A549 (cell line): Measurements from ENCODE around the gene AGAP9. TPM values are rescaled to one million over a fixed set of nuclear protein-coding genes. Genes with fewer than 3 reads are reported as not detected.
A peak's percentile ranks its signal among the peaks of the same experiment; 100 is the strongest.

Experiments
- ATAC-seq, 2 experiments: fragments of 200-7000 bp in 1 of 2; fragments of >200 bp in 1 of 2; cut with Nextera tagmentation in 1 of 2; cut with Tn5 transposase in 1 of 2; 3 replicates each; pipeline versions ENCODE4 v1.8.0 to v1.9.1; 2018 to 2020; ENCODE audit warnings: mild to moderate bottlenecking in 1 of 2, moderate library complexity in 1 of 2
- CTCF ChIA-PET: fragments of 300-600 bp; sonication (Branson Sonifier 250); formaldehyde crosslinking; extraction: SDS; loops from one replicate; lab custom pipeline; 2021; ENCODE audit warnings: antibody characterized with exemption, inconsistent platforms; lab: Yijun Ruan, JAX
- POLR2A ChIA-PET: fragments of 350-600 bp; formaldehyde crosslinking; extraction: SDS; loops from one replicate; lab custom pipeline; 2021; ENCODE audit warnings: antibody characterized with exemption, inconsistent platforms; lab: Yijun Ruan, JAX
- DNase-seq, 2 experiments: peaks; one replicate each; pipeline versions ENCODE4 v3.0.0 to v3.0.0-alpha.2; 2011 to 2016; ENCODE audit warnings: low read depth in 1 of 2, low spot score in 1 of 2
- FAIRE-seq: peaks from 2 replicates; lab custom pipeline; 2011; peaks lifted over from hg19 to GRCh38; lab: Jason Lieb, UNC
- H3K27ac ChIP-seq, 2 experiments: fragments of >200 bp; sonication (Bioruptor Twin); formaldehyde crosslinking; 3 replicates each; pipeline ENCODE4 v1.5.1; 2016 to 2017
- H3K4me1 ChIP-seq: fragments of >200 bp; sonication (Bioruptor Twin); formaldehyde crosslinking; 3 replicates; pipeline ENCODE4 v1.6.1; 2016
- H3K4me2 ChIP-seq: fragments of >200 bp; sonication (Bioruptor Twin); formaldehyde crosslinking; 3 replicates; pipeline ENCODE4 v1.6.1; 2016
- H3K4me3 ChIP-seq: fragments of >200 bp; sonication (Bioruptor Twin); formaldehyde crosslinking; 3 replicates; pipeline ENCODE4 v1.5.1; 2016
- H3K9me3 ChIP-seq: fragments of >200 bp; sonication (Bioruptor Twin); formaldehyde crosslinking; 3 replicates; pipeline ENCODE4 v1.6.1; 2016
- ATOH8 ChIP-seq: fragments of 250-450 bp; sonication (Bioruptor Pico); IDR thresholded peaks from 2 replicates; pipeline ENCODE4 v1.5.0; 2020; ENCODE audit warnings: low read depth, mild to moderate bottlenecking, moderate library complexity
- CBX2 ChIP-seq: fragments of 200-600 bp; sonication (generic); IDR thresholded peaks from 2 replicates; pipeline ENCODE4 v1.6.1; 2016; ENCODE audit warnings: low read depth, mild to moderate bottlenecking, borderline replicate concordance
- CBX8 ChIP-seq: fragments of 200-600 bp; sonication (generic); IDR thresholded peaks from 2 replicates; pipeline ENCODE4 v1.6.1; 2016
- CHD4 ChIP-seq: fragments of 200-600 bp; sonication (generic); IDR thresholded peaks from 2 replicates; pipeline ENCODE4 v1.6.1; 2016; ENCODE audit warnings: antibody characterized with exemption, mild to moderate bottlenecking, borderline replicate concordance
- CTCF ChIP-seq: fragments of >200 bp; sonication (Bioruptor Twin); formaldehyde crosslinking; IDR thresholded peaks from 3 replicates; pipeline ENCODE4 v1.5.1; 2016
- E2F6 ChIP-seq: IDR thresholded peaks from 2 replicates; pipeline ENCODE4 v1.6.1; 2012; ENCODE audit warnings: low read depth, borderline replicate concordance
- EHF ChIP-seq: fragments of 250-450 bp; sonication (Bioruptor Pico); IDR thresholded peaks from 2 replicates; pipeline ENCODE4 v1.5.0; 2020; ENCODE audit warnings: mild to moderate bottlenecking
- EHMT2 ChIP-seq: fragments of 200-600 bp; sonication (generic); IDR thresholded peaks from 2 replicates; pipeline ENCODE4 v1.6.1; 2016; ENCODE audit warnings: antibody characterized with exemption, low read depth, mild to moderate bottlenecking, moderate library complexity
- ELK1 ChIP-seq: fragments of 150-350 bp; IDR thresholded peaks from 2 replicates; pipeline ENCODE4 v1.6.1; 2014; ENCODE audit warnings: low read depth, mild to moderate bottlenecking, low read length
- EP300 ChIP-seq, 2 experiments: fragments of >200 bp; sonication (Bioruptor Twin); formaldehyde crosslinking; IDR thresholded peaks; 2 replicates in 1 of 2; 3 replicates in 1 of 2; pipeline ENCODE4 v1.6.1; 2016 to 2017
- ESRRA ChIP-seq: fragments of 150-350 bp; IDR thresholded peaks from 2 replicates; pipeline ENCODE4 v1.6.1; 2014; ENCODE audit warnings: mild to moderate bottlenecking, low read length, borderline replicate concordance
- GATA3 ChIP-seq: IDR thresholded peaks from 2 replicates; pipeline ENCODE4 v1.6.1; 2012; ENCODE audit warnings: borderline replicate concordance
- HDAC2 ChIP-seq: fragments of 200-600 bp; sonication (generic); IDR thresholded peaks from 2 replicates; pipeline ENCODE4 v1.6.1; 2016
- HEYL ChIP-seq: fragments of 250-450 bp; sonication (Bioruptor Pico); IDR thresholded peaks from 2 replicates; pipeline ENCODE4 v1.8.0; 2021; ENCODE audit warnings: mild to moderate bottlenecking, moderate library complexity
- HOXA7 ChIP-seq: fragments of 250-450 bp; sonication (Bioruptor Pico); IDR thresholded peaks from 2 replicates; pipeline ENCODE4 v1.5.0; 2020; ENCODE audit warnings: mild to moderate bottlenecking, moderate library complexity
- HOXB5 ChIP-seq: fragments of 250-450 bp; sonication (Bioruptor Pico); IDR thresholded peaks from 2 replicates; pipeline ENCODE4 v1.5.0; 2020; ENCODE audit warnings: mild to moderate bottlenecking, moderate library complexity
- JUN ChIP-seq, 2 experiments: fragments of >200 bp; sonication (Bioruptor Twin); formaldehyde crosslinking; IDR thresholded peaks; 2 replicates in 1 of 2; 3 replicates in 1 of 2; pipeline ENCODE4 v1.6.1; 2016 to 2017
- KDM1A ChIP-seq: fragments of 200-600 bp; sonication (generic); IDR thresholded peaks from 2 replicates; pipeline ENCODE4 v1.6.1; 2016; ENCODE audit warnings: low read depth, mild to moderate bottlenecking
- KDM5A ChIP-seq: fragments of 200-600 bp; sonication (generic); IDR thresholded peaks from 2 replicates; pipeline ENCODE4 v1.6.1; 2016; ENCODE audit warnings: antibody characterized with exemption, mild to moderate bottlenecking
- MYC ChIP-seq: IDR thresholded peaks from 2 replicates; pipeline ENCODE4 v1.6.1; 2012; ENCODE audit warnings: mild to moderate bottlenecking, inconsistent platforms, low read length, improper control_type of control experiment, borderline replicate concordance
- NFE2L2 ChIP-seq: fragments of 150-350 bp; conservative IDR thresholded peaks from 2 replicates; pipeline ENCODE4 v1.6.1; 2014; ENCODE audit warnings: low read length
- NPAS2 ChIP-seq: fragments of 250-450 bp; sonication (Bioruptor Pico); IDR thresholded peaks from 2 replicates; pipeline ENCODE4 v1.8.0; 2022; ENCODE audit warnings: mild to moderate bottlenecking, moderate library complexity, borderline replicate concordance
- NR3C1 ChIP-seq: fragments of >200 bp; sonication (Bioruptor Twin); formaldehyde crosslinking; IDR thresholded peaks from 3 replicates; pipeline ENCODE4 v1.6.1; 2017
- PBX3 ChIP-seq: IDR thresholded peaks from 2 replicates; pipeline ENCODE4 v1.6.1; 2012
- PHF8 ChIP-seq: fragments of 200-600 bp; sonication (generic); IDR thresholded peaks from 2 replicates; pipeline ENCODE4 v1.6.1; 2016; ENCODE audit warnings: low read depth, mild to moderate bottlenecking, antibody characterized with exemption, moderate library complexity, borderline replicate concordance
- POLR2A ChIP-seq: IDR thresholded peaks from 2 replicates; pipeline ENCODE4 v1.6.1; 2012; ENCODE audit warnings: mild to moderate bottlenecking, low read length
- POLR2AphosphoS2 ChIP-seq: conservative IDR thresholded peaks from 2 replicates; pipeline ENCODE4 v1.6.1; 2012; ENCODE audit warnings: low read length, improper control_type of control experiment, inconsistent platforms
- SMC3 ChIP-seq: fragments of >200 bp; sonication (Bioruptor Twin); formaldehyde crosslinking; IDR thresholded peaks from 3 replicates; pipeline ENCODE4 v1.6.1; 2018; ENCODE audit warnings: inconsistent platforms
- TFCP2L1 ChIP-seq: fragments of 250-450 bp; sonication (Bioruptor Pico); IDR thresholded peaks from 2 replicates; pipeline ENCODE4 v1.5.0; 2021; ENCODE audit warnings: mild to moderate bottlenecking
- ZC3H11A ChIP-seq: fragments of 450-650 bp; IDR thresholded peaks from 2 replicates; pipeline ENCODE4 v1.6.1; 2014; ENCODE audit warnings: antibody characterized with exemption, mild to moderate bottlenecking
- ZFP36 ChIP-seq: fragments of 450-650 bp; IDR thresholded peaks from 2 replicates; pipeline ENCODE4 v1.6.1; 2014; ENCODE audit warnings: borderline replicate concordance; ENCODE audit not compliant: partially characterized antibody
- ZNF302 ChIP-seq: fragments of 250-450 bp; sonication (Bioruptor Pico); IDR thresholded peaks from 2 replicates; pipeline ENCODE4 v1.9.0; 2021; ENCODE audit warnings: inconsistent platforms, mild to moderate bottlenecking, moderate library complexity
- ZSCAN20 ChIP-seq: fragments of 250-450 bp; sonication (Bioruptor Pico); IDR thresholded peaks from 2 replicates; pipeline ENCODE4 v1.8.0; 2022; ENCODE audit warnings: mild to moderate bottlenecking, moderate library complexity
- WGBS: methylation state at CpG from one replicate; pipeline ENCODE4 v1.1.6; 2017; ENCODE audit errors: missing lambda C conversion rate; 5-methylcytosine and 5-hydroxymethylcytosine counted together
- polyA plus RNA-seq, 4 experiments: library from polyadenylated mRNA; depleted of rRNA in 3 of 4; stranded (reverse); fragments of >200 nt; fragmentation: RNase III in 1 of 4; extraction: RNeasy Plus Mini Kit Qiagen cat#74134 plus additional on column Dnase treatment in 1 of 4; gene quantifications; 2 replicates in 3 of 4; 3 replicates in 1 of 4; pipeline ENCODE4 v1.2.3, GENCODE V29; 2011 to 2017

Gene AGAP9
- polyA plus RNA-seq, 2 of the 4 experiments (the other 2 are of a cell fraction) = 5.1 to 14.3 TPM

GRCh38 chr10:47454008-47454779 is 69.2 kb downstream of the AGAP9 start:
- CTCF ChIA-PET = interaction anchor here (1.2 to 1.3 kb wide), 2 partner anchors 12 to 92 kb away, joined by 3 read pairs; no protein-coding TSS in a partner anchor
- 69% methylated on average over 8 of the region's 10 CpGs for WGBS
- no peak for DNase-seq
- POLR2A ChIA-PET = no interaction called here
- Histone ChIP-seq H3K27ac (no peak overlapping the region), H3K4me1 (peaks cover 15% of the 10 kb centered on the region), H3K4me3 (no peak overlapping the region), H3K9me3 (no peaks in the 10 kb centered on the region), H3K4me2 (no peak overlapping the region)
- no peak for ATAC-seq
- FAIRE-seq = no peak
- TF ChIP-seq MYC = no peak
- no peak for TF ChIP-seq SMC3
- no peak for TF ChIP-seq HOXA7 (CRISPR knock-in tag)
- no peak for TF ChIP-seq HOXB5 (CRISPR knock-in tag)
- TF ChIP-seq ESRRA = no peak
- TF ChIP-seq PBX3 = no peak
- TF ChIP-seq KDM5A = no peak
- no peak for TF ChIP-seq KDM1A
- no peak for TF ChIP-seq CBX8
- TF ChIP-seq NPAS2 (CRISPR knock-in tag) = no peak
- no peak for TF ChIP-seq EP300 (IDR thresholded peaks at IDR 0.05)
- TF ChIP-seq TFCP2L1 (CRISPR knock-in tag) = no peak
- TF ChIP-seq NR3C1 = no peak
- no peak for TF ChIP-seq ZC3H11A
- no peak for TF ChIP-seq ZSCAN20 (CRISPR knock-in tag)
- no peak for TF ChIP-seq CTCF
- no peak for TF ChIP-seq EHF (CRISPR knock-in tag)
- TF ChIP-seq HDAC2 = no peak
- no peak for TF ChIP-seq PHF8
- TF ChIP-seq ZFP36 = no peak

GRCh38 chr10:47453141-47454007 is 70.1 kb downstream of the AGAP9 start:
- peak overlapping the region in 1 of 2 experiments; percentile 2; a peak in 1 of 6 replicates for H3K27ac ChIP-seq
- H3K4me2 ChIP-seq = no peak overlapping the region
- WGBS = 85% methylated on average over 7 of the region's 7 CpGs
- no peak for FAIRE-seq
- no peak overlapping the region for H3K4me3 ChIP-seq
- ChIA-PET CTCF (interaction anchor here (1.1 kb wide), 1 partner anchor 12 kb away, joined by 3 read pairs; no protein-coding TSS in a partner anchor), POLR2A (no interaction called here)
- no peak for DNase-seq
- no peak for ATAC-seq
- no peak for TF ChIP-seq EHMT2
- TF ChIP-seq POLR2A = no peak
- TF ChIP-seq ZC3H11A = no peak
- TF ChIP-seq SMC3 = no peak
- no peak for TF ChIP-seq NFE2L2
- TF ChIP-seq GATA3 = no peak
- no peak for TF ChIP-seq CHD4
- no peak for TF ChIP-seq ATOH8 (CRISPR knock-in tag)
- no peak for TF ChIP-seq CBX2
- no peak for TF ChIP-seq HEYL (CRISPR knock-in tag)
- no peak for TF ChIP-seq ZNF302 (CRISPR knock-in tag)
- TF ChIP-seq ELK1 = no peak
- TF ChIP-seq NPAS2 (CRISPR knock-in tag) = no peak
- TF ChIP-seq PHF8 = no peak
- no peak for TF ChIP-seq E2F6
- no peak for TF ChIP-seq HDAC2
- TF ChIP-seq POLR2AphosphoS2 = no peak
- no peak for TF ChIP-seq JUN (IDR thresholded peaks at IDR 0.05)
- H3K9me3 ChIP-seq = no peaks in the 10 kb centered on the region
- peaks cover 8% of the 10 kb centered on the region for H3K4me1 ChIP-seq
